Measurements from ENCODE around the gene INSL3.

INSL3 gene

GRCh38 chr19:17841371-17841809 is 20.1 kb upstream of the INSL3 start:
- no peak overlapping the region for H2AFZ ChIP-seq (ENCODE audit: low read length)
- H4K20me1 ChIP-seq (ENCODE audit: insufficient read depth, low read length, poor library complexity, severe bottlenecking) = peaks cover 3% of the 10 kb centered on the region
- H3K79me2 ChIP-seq (ENCODE audit: insufficient read depth, low read length) = peaks cover 30% of the 10 kb centered on the region
- no peaks in the 10 kb centered on the region for H3K9me3 ChIP-seq (ENCODE audit: insufficient read depth, low read depth, low read length)
- no peak overlapping the region for H3K9ac ChIP-seq (ENCODE audit: low read depth, low read length, poor library complexity, severe bottlenecking)
- H3K4me1 ChIP-seq (ENCODE audit: insufficient read depth, low read length, poor library complexity, severe bottlenecking) = peaks cover 15% of the 10 kb centered on the region
- H3K4me2 ChIP-seq (ENCODE audit: low read depth, low read length, poor library complexity, severe bottlenecking) = no peak overlapping the region
- no peaks in the 10 kb centered on the region for H3K9me2 ChIP-seq (replicated peaks; ENCODE audit: low read depth, low read length)
- no peak for TF ChIP-seq CTCF (conservative IDR thresholded peaks at IDR 0.05; ENCODE audit: low read length)
- TF ChIP-seq EZH2phosphoT487 (IDR thresholded peaks at IDR 0.05; ENCODE audit: borderline replicate concordance) = no peak
- H3F3A ChIP-seq (ENCODE audit: low read depth) = no peaks in the 10 kb centered on the region
- no peaks in the 10 kb centered on the region for H3K27me3 ChIP-seq (ENCODE audit: insufficient read depth, low read length, poor library complexity, severe bottlenecking)
- peaks cover 23% of the 10 kb centered on the region; the same call in 1 of the 2 replicates for H3K36me3 ChIP-seq (ENCODE audit: insufficient read depth, low read length)
- H3K4me3 ChIP-seq (ENCODE audit: low read length, poor library complexity, severe bottlenecking) = no peak overlapping the region

- H4K20me1 ChIP-seq (ENCODE audit: insufficient read depth, low read length, poor library complexity, severe bottlenecking) = peaks cover 3% of the 10 kb centered on the region
- H3K9ac ChIP-seq (ENCODE audit: low read depth, low read length, poor library complexity, severe bottlenecking) = no peak overlapping the region
- peaks cover 23% of the 10 kb centered on the region; the same call in 1 of the 2 replicates for H3K36me3 ChIP-seq (ENCODE audit: insufficient read depth, low read length)
- no peak overlapping the region for H3K4me3 ChIP-seq (ENCODE audit: low read length, poor library complexity, severe bottlenecking)
- TF ChIP-seq CTCF (conservative IDR thresholded peaks at IDR 0.05; ENCODE audit: low read length) (no peak), EZH2phosphoT487 (IDR thresholded peaks at IDR 0.05; ENCODE audit: borderline replicate concordance) (no peak)
- no peak overlapping the region for H2AFZ ChIP-seq (ENCODE audit: low read length)
- H3F3A ChIP-seq (ENCODE audit: low read depth) = no peaks in the 10 kb centered on the region
- no peak overlapping the region for H3K4me2 ChIP-seq (ENCODE audit: low read depth, low read length, poor library complexity, severe bottlenecking)
- peaks cover 17% of the 10 kb centered on the region; the same call in 1 of the 2 replicates for H3K79me2 ChIP-seq (ENCODE audit: insufficient read depth, low read length)
- H3K4me1 ChIP-seq (ENCODE audit: insufficient read depth, low read length, poor library complexity, severe bottlenecking) = peaks cover 7% of the 10 kb centered on the region
- H3K9me3 ChIP-seq (ENCODE audit: insufficient read depth, low read depth, low read length) = no peaks in the 10 kb centered on the region
- H3K9me2 ChIP-seq (replicated peaks; ENCODE audit: low read depth, low read length) = no peaks in the 10 kb centered on the region
- H3K27me3 ChIP-seq (ENCODE audit: insufficient read depth, low read length, poor library complexity, severe bottlenecking) = no peaks in the 10 kb centered on the region
Measured at GRCh38 chr19:17840019-17840418, 18.7 kb upstream of the INSL3 start.

DNA sequence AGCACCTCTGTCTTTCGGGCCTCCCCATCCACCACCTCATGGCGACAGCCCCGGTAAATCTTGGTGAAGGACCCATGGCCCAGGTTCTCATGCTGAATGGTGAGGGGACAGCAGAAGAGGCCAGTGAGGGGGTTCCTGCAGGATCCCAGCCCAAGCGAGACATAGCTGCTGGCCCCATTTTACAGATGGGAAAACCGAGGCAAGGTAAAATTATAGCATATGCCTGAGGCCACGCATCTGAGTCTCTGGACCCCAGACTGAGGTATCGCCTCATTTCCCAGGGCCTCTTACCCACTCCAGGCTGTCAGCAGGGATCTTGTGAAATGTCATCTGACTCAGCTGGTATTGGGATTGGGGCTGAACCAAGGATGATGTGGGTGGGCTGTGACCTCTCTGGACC is 16.7 kb upstream of the INSL3 start:
- Histone ChIP-seq H3K9me2 (replicated peaks; ENCODE audit: low read depth, low read length) (no peaks in the 10 kb centered on the region), H3F3A (ENCODE audit: low read depth) (no peaks in the 10 kb centered on the region), H3K27me3 (ENCODE audit: insufficient read depth, low read length, poor library complexity, severe bottlenecking) (no peaks in the 10 kb centered on the region), H2AFZ (ENCODE audit: low read length) (no peak overlapping the region), H4K20me1 (ENCODE audit: insufficient read depth, low read length, poor library complexity, severe bottlenecking) (no peaks in the 10 kb centered on the region), H3K79me2 (ENCODE audit: insufficient read depth, low read length) (no peaks in the 10 kb centered on the region; the same call in 1 of the 2 replicates), H3K9ac (ENCODE audit: low read depth, low read length, poor library complexity, severe bottlenecking) (no peak overlapping the region), H3K9me3 (ENCODE audit: insufficient read depth, low read depth, low read length) (no peaks in the 10 kb centered on the region), H3K4me2 (ENCODE audit: low read depth, low read length, poor library complexity, severe bottlenecking) (no peak overlapping the region), H3K36me3 (ENCODE audit: insufficient read depth, low read length) (peaks cover 28% of the 10 kb centered on the region; the same call in 1 of the 2 replicates), H3K4me3 (ENCODE audit: low read length, poor library complexity, severe bottlenecking) (no peak overlapping the region), H3K4me1 (ENCODE audit: insufficient read depth, low read length, poor library complexity, severe bottlenecking) (peaks cover 3% of the 10 kb centered on the region)
- TF ChIP-seq EZH2phosphoT487 (IDR thresholded peaks at IDR 0.05; ENCODE audit: borderline replicate concordance) = no peak
- TF ChIP-seq CTCF (conservative IDR thresholded peaks at IDR 0.05; ENCODE audit: low read length) = no peak
